SK-N-SH (cell line): ENCODE data around the gene STARD13. TPM values are rescaled to one million over a fixed set of nuclear protein-coding genes. Genes with fewer than 3 reads are reported as not detected.

Experiments
- CTCF ChIA-PET: fragments of 300-600, 350-600 bp; formaldehyde crosslinking; extraction: SDS; loops from one replicate; lab custom pipeline; 2021; lab: Yijun Ruan, JAX
- POLR2A ChIA-PET: fragments of 350-600 bp; sonication (Branson Sonifier 250); formaldehyde crosslinking; extraction: SDS; loops from one replicate; lab custom pipeline; 2020; ENCODE audit warnings: antibody characterized with exemption, inconsistent platforms; lab: Yijun Ruan, JAX
- DNase-seq: peaks from one replicate; pipeline ENCODE4 v3.0.0; 2012
- H2AFZ ChIP-seq: fragments of 200-600 bp; sonication (generic); 2 replicates; pipeline ENCODE4 v1.8.1; 2016; ENCODE audit warnings: antibody characterized with exemption, mild to moderate bottlenecking, low read depth
- H3F3A ChIP-seq: fragments of 200-600 bp; sonication (generic); replicated peaks from 2 replicates; pipeline ENCODE3; 2016; ENCODE audit warnings: antibody characterized with exemption, mild to moderate bottlenecking; ENCODE audit not compliant: insufficient read depth
- H3K27ac ChIP-seq, 2 experiments: fragments of 200-500 bp in 1 of 2; fragments of 200-600 bp in 1 of 2; sonication (Bioruptor generic) in 1 of 2; sonication (generic), shearing (Covaris generic) in 1 of 2; 2 replicates each; pipeline versions ENCODE4 v1.5.1 to v1.6.1; 2014 to 2016; ENCODE audit warnings: low read depth in 2 of 2, inconsistent platforms in 1 of 2, low read length in 1 of 2, mild to moderate bottlenecking in 1 of 2, mixed read lengths in 1 of 2
- H3K27me3 ChIP-seq: fragments of 200-600 bp; sonication (generic), shearing (Covaris generic); 2 replicates; pipeline ENCODE4 v1.6.1; 2016; ENCODE audit warnings: mixed run types; ENCODE audit not compliant: insufficient read depth
- H3K36me3 ChIP-seq, 2 experiments: fragments of 200-500 bp in 1 of 2; fragments of 200-600 bp in 1 of 2; sonication (Bioruptor generic) in 1 of 2; sonication (generic) in 1 of 2; replicated peaks in 1 of 2; 2 replicates each; pipeline versions ENCODE3 to v1.5.1; 2014 to 2016; ENCODE audit warnings: low read length in 1 of 2, mild to moderate bottlenecking in 1 of 2; ENCODE audit not compliant: insufficient read depth in 2 of 2, control insufficient read depth in 1 of 2
- H3K4me1 ChIP-seq, 2 experiments: fragments of 200-500 bp in 1 of 2; fragments of 200-600 bp in 1 of 2; sonication (Bioruptor generic) in 1 of 2; sonication (generic), shearing (Covaris generic) in 1 of 2; 2 replicates each; pipeline versions ENCODE4 v1.5.1 to v1.6.1; 2014 to 2016; ENCODE audit warnings: low read depth in 1 of 2, low read length in 1 of 2, mixed run types in 1 of 2; ENCODE audit not compliant: insufficient read depth in 2 of 2, control insufficient read depth in 1 of 2
- H3K4me2 ChIP-seq: fragments of 200-600 bp; sonication (generic), shearing (Covaris generic); 2 replicates; pipeline ENCODE4 v1.6.1; 2017; ENCODE audit warnings: mixed run types
- H3K4me3 ChIP-seq, 2 experiments: fragments of 200-500 bp in 1 of 2; fragments of 200-600 bp in 1 of 2; sonication (Bioruptor generic) in 1 of 2; sonication (generic), shearing (Covaris generic) in 1 of 2; 2 replicates each; pipeline versions ENCODE4 v1.5.1 to v1.8.1; 2014 to 2016; ENCODE audit warnings: low read depth in 2 of 2, inconsistent platforms in 1 of 2, low read length in 1 of 2, mild to moderate bottlenecking in 1 of 2, mixed read lengths in 1 of 2, moderate library complexity in 1 of 2
- H3K79me2 ChIP-seq: fragments of 200-600 bp; sonication (generic); 2 replicates; pipeline ENCODE4 v1.8.1; 2017; ENCODE audit warnings: mild to moderate bottlenecking; ENCODE audit not compliant: insufficient read depth
- H3K9ac ChIP-seq: fragments of 200-600 bp; sonication (generic); 2 replicates; pipeline ENCODE4 v1.6.1; 2017; ENCODE audit warnings: mixed run types
- H3K9me2 ChIP-seq: fragments of 200-600 bp; sonication (generic); 2 replicates; pipeline ENCODE4 v1.6.1; 2017; ENCODE audit warnings: mixed run types
- H3K9me3 ChIP-seq: fragments of 200-600 bp; sonication (generic); 2 replicates; pipeline ENCODE4 v1.6.1; 2017; ENCODE audit warnings: mixed run types, mild to moderate bottlenecking, moderate library complexity
- H4K20me1 ChIP-seq: fragments of 200-600 bp; sonication (generic); 2 replicates; pipeline ENCODE4 v1.6.1; 2017; ENCODE audit warnings: mild to moderate bottlenecking, mixed run types; ENCODE audit not compliant: insufficient read depth
- CHD2 ChIP-seq: fragments of 150-350 bp; IDR thresholded peaks from 2 replicates; pipeline ENCODE4 v1.6.1; 2018; ENCODE audit warnings: low read length; ENCODE audit not compliant: partially characterized antibody
- EP300 ChIP-seq, 2 experiments: IDR thresholded peaks; 2 replicates each; pipeline versions ENCODE4 v1.4.0 to v1.6.1; 2012; ENCODE audit warnings: borderline replicate concordance in 1 of 2, low read depth in 1 of 2, low read length in 1 of 2
- EZH2phosphoT487 ChIP-seq: fragments of 200-600 bp; sonication (generic); IDR thresholded peaks from 2 replicates; pipeline ENCODE4 v1.6.1; 2017; ENCODE audit warnings: low read depth, mixed run types, mild to moderate bottlenecking, antibody characterized with exemption, moderate library complexity, borderline replicate concordance
- FOXJ3 ChIP-seq: sonication (generic); formaldehyde crosslinking; IDR thresholded peaks from 2 replicates; pipeline ENCODE4 v1.5.1; 2020; ENCODE audit warnings: mild to moderate bottlenecking, missing genetic modification reagents
- FOXM1 ChIP-seq: IDR thresholded peaks from 2 replicates; pipeline ENCODE4 v1.4.0; 2012; ENCODE audit warnings: low read depth, mild to moderate bottlenecking
- GABPA ChIP-seq: IDR thresholded peaks from 2 replicates; pipeline ENCODE4 v1.4.0; 2012; ENCODE audit warnings: low read depth, mild to moderate bottlenecking
- MXI1 ChIP-seq: IDR thresholded peaks from 2 replicates; pipeline ENCODE4 v1.6.1; 2012; ENCODE audit warnings: mild to moderate bottlenecking, low read depth, low read length, improper control_type of control experiment
- NRF1 ChIP-seq: IDR thresholded peaks from 2 replicates; pipeline ENCODE4 v1.6.1; 2012; ENCODE audit warnings: low read depth, mild to moderate bottlenecking, low read length
- RCOR1 ChIP-seq: fragments of 150-350 bp; IDR thresholded peaks from 2 replicates; pipeline ENCODE4 v1.6.1; 2017; ENCODE audit warnings: antibody characterized with exemption, low read length
- RFX5 ChIP-seq: IDR thresholded peaks from 2 replicates; pipeline ENCODE4 v1.6.1; 2012; ENCODE audit warnings: mild to moderate bottlenecking, improper control_type of control experiment, low read length
- SMC3 ChIP-seq: IDR thresholded peaks from 2 replicates; pipeline ENCODE4 v1.6.1; 2012; ENCODE audit warnings: low read depth, low read length, improper control_type of control experiment
- TAF1 ChIP-seq: IDR thresholded peaks from 2 replicates; pipeline ENCODE4 v1.6.1; 2012; ENCODE audit warnings: low read depth, mild to moderate bottlenecking, low read length, moderate library complexity, borderline replicate concordance
- TCF12 ChIP-seq: IDR thresholded peaks from 2 replicates; pipeline ENCODE4 v1.4.0; 2012
- WGBS: methylation state at CpG from one replicate; pipeline ENCODE4 v1.1.6; 2017; ENCODE audit warnings: low lambda C conversion rate; 5-methylcytosine and 5-hydroxymethylcytosine counted together
- polyA plus RNA-seq, 3 experiments: library from polyadenylated mRNA; depleted of rRNA; stranded (reverse); fragments of >200 nt; gene quantifications; 2 replicates each; pipeline ENCODE4 v1.2.3, GENCODE V29; 2012
- TF ChIP-seq, protein P1 (sequence below): IDR thresholded peaks from 2 replicates; pipeline ENCODE4; 2012
- TF ChIP-seq, protein P2 (sequence below): fragments of 200-600 bp; sonication (generic); IDR thresholded peaks from 2 replicates; pipeline ENCODE4 v1.6.1; 2017; ENCODE audit warnings: antibody characterized with exemption, mild to moderate bottlenecking, moderate library complexity
- TF ChIP-seq, protein P3 (sequence below): IDR thresholded peaks from 2 replicates; pipeline ENCODE4 v1.6.1; 2012; ENCODE audit warnings: mild to moderate bottlenecking, low read depth, low read length, moderate library complexity
- TF ChIP-seq, protein P4 (sequence below): IDR thresholded peaks from 2 replicates; pipeline ENCODE4 v1.4.0; 2012; ENCODE audit warnings: low read depth

STARD13 gene
- polyA plus RNA-seq, 1 of the 3 experiments (the other 2 are of a cell fraction) = 5.7 TPM

DNA sequence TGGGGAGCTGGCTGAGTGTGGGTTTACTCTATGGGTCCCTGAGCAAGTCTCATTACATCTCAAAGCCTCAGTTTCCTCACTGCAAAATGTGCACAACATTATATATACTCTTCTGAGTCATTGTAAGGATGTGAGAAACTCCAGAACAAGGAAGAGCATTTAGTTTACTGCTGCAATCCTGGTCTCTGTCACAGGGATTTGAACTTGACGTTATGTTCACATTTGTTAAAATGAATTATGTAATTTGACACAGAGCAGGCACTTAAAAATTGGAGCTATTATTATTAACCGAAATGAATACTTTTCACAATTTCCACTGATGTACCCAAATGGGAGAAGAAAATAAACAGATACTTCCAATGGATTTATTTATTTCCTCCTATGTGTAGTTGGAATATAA lies 101.0 kb downstream of the STARD13 start:
- ChIA-PET POLR2A (no interaction called here), CTCF (interaction anchor here (2.1 kb wide), 1 partner anchor 43 kb away, joined by 5 read pairs; no protein-coding TSS in a partner anchor)
- TF ChIP-seq EP300 (IDR thresholded peaks at IDR 0.05; ENCODE audit: borderline replicate concordance in 1 of 2, low read depth in 1 of 2, low read length in 1 of 2) (peak in 1 of 2 experiments; percentile 36; a peak in 1 of 4 replicates), TCF12 (peak; percentile 56), EZH2phosphoT487 (no peak)
- TF ChIP-seq, protein P1, sequence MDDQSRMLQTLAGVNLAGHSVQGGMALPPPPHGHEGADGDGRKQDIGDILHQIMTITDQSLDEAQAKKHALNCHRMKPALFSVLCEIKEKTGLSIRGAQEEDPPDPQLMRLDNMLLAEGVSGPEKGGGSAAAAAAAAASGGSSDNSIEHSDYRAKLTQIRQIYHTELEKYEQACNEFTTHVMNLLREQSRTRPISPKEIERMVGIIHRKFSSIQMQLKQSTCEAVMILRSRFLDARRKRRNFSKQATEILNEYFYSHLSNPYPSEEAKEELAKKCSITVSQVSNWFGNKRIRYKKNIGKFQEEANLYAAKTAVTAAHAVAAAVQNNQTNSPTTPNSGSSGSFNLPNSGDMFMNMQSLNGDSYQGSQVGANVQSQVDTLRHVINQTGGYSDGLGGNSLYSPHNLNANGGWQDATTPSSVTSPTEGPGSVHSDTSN = peak; percentile 27; the same call in 1 of the 2 replicates
- Histone ChIP-seq H3K27ac (peak overlapping the region; percentile 57 to 63), H3K9me2 (no peaks in the 10 kb centered on the region), H4K20me1 (no peaks in the 10 kb centered on the region), H2AFZ (no peak overlapping the region), H3K36me3 (no peaks in the 10 kb centered on the region), H3K4me1 (peaks cover 44 to 51% of the 10 kb centered on the region in 2 experiments; a peak in 3 of 4 replicates), H3K9me3 (no peaks in the 10 kb centered on the region), H3K79me2 (peaks cover 38% of the 10 kb centered on the region; the same call in 1 of the 2 replicates), H3K9ac (no peak overlapping the region), H3K4me2 (peak overlapping the region; percentile 9; the same call in 1 of the 2 replicates), H3K27me3 (no peaks in the 10 kb centered on the region), H3F3A (peaks cover 13% of the 10 kb centered on the region), H3K4me3 (no peak overlapping the region)
- 60% methylated on average over 2 of the region's 2 CpGs for WGBS
- no peak for DNase-seq

DNA sequence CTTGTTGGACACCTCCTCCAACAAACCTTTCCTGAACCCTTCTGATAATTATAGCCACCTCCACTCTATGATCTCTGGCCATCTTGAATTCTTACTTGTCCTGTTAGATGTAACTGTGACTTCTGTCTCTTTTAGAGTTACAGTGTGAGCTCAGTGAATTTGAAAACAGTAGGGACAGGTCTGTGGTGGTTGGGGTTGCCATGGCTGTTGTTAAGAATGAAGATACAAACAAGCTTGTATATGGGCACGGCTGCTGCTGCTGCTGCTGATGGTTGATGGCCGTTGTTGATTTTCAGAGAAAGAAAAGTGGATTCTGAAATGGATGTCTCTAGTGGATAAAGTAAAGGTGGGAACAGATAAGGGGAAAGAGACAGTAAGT lies 101.5 kb downstream of the STARD13 start:
- ChIA-PET POLR2A (no interaction called here), CTCF (interaction anchor here (2.1 kb wide), 1 partner anchor 43 kb away, joined by 5 read pairs; no protein-coding TSS in a partner anchor)
- Histone ChIP-seq H3K79me2 (peaks cover 38% of the 10 kb centered on the region; the same call in 1 of the 2 replicates), H4K20me1 (no peaks in the 10 kb centered on the region), H3K27ac (peak overlapping the region; percentile 57 to 63), H3K9me2 (no peaks in the 10 kb centered on the region), H2AFZ (no peak overlapping the region), H3F3A (peaks cover 13% of the 10 kb centered on the region), H3K9ac (no peak overlapping the region), H3K27me3 (no peaks in the 10 kb centered on the region), H3K4me1 (peaks cover 43 to 48% of the 10 kb centered on the region in 2 experiments; a peak in 3 of 4 replicates), H3K4me2 (peak overlapping the region; percentile 9; the same call in 1 of the 2 replicates), H3K36me3 (no peaks in the 10 kb centered on the region), H3K4me3 (no peak overlapping the region), H3K9me3 (no peaks in the 10 kb centered on the region)
- WGBS = 97% methylated on average over 2 of the region's 2 CpGs
- no peak for DNase-seq
- TF ChIP-seq FOXM1 = no peak
- TF ChIP-seq NRF1 = no peak
- no peak for TF ChIP-seq MXI1
- TF ChIP-seq FOXJ3 (CRISPR knock-in tag) = no peak
- TF ChIP-seq EP300 (IDR thresholded peaks at IDR 0.05; ENCODE audit: borderline replicate concordance in 1 of 2, low read depth in 1 of 2, low read length in 1 of 2) = no peak
- TF ChIP-seq CHD2 = no peak
- TF ChIP-seq TAF1 = no peak
- TF ChIP-seq RCOR1 = no peak
- TF ChIP-seq RFX5 = no peak
- no peak for TF ChIP-seq SMC3
- TF ChIP-seq GABPA = no peak
- TF ChIP-seq, protein P2, sequence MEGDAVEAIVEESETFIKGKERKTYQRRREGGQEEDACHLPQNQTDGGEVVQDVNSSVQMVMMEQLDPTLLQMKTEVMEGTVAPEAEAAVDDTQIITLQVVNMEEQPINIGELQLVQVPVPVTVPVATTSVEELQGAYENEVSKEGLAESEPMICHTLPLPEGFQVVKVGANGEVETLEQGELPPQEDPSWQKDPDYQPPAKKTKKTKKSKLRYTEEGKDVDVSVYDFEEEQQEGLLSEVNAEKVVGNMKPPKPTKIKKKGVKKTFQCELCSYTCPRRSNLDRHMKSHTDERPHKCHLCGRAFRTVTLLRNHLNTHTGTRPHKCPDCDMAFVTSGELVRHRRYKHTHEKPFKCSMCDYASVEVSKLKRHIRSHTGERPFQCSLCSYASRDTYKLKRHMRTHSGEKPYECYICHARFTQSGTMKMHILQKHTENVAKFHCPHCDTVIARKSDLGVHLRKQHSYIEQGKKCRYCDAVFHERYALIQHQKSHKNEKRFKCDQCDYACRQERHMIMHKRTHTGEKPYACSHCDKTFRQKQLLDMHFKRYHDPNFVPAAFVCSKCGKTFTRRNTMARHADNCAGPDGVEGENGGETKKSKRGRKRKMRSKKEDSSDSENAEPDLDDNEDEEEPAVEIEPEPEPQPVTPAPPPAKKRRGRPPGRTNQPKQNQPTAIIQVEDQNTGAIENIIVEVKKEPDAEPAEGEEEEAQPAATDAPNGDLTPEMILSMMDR = no peak
- TF ChIP-seq, protein P3, sequence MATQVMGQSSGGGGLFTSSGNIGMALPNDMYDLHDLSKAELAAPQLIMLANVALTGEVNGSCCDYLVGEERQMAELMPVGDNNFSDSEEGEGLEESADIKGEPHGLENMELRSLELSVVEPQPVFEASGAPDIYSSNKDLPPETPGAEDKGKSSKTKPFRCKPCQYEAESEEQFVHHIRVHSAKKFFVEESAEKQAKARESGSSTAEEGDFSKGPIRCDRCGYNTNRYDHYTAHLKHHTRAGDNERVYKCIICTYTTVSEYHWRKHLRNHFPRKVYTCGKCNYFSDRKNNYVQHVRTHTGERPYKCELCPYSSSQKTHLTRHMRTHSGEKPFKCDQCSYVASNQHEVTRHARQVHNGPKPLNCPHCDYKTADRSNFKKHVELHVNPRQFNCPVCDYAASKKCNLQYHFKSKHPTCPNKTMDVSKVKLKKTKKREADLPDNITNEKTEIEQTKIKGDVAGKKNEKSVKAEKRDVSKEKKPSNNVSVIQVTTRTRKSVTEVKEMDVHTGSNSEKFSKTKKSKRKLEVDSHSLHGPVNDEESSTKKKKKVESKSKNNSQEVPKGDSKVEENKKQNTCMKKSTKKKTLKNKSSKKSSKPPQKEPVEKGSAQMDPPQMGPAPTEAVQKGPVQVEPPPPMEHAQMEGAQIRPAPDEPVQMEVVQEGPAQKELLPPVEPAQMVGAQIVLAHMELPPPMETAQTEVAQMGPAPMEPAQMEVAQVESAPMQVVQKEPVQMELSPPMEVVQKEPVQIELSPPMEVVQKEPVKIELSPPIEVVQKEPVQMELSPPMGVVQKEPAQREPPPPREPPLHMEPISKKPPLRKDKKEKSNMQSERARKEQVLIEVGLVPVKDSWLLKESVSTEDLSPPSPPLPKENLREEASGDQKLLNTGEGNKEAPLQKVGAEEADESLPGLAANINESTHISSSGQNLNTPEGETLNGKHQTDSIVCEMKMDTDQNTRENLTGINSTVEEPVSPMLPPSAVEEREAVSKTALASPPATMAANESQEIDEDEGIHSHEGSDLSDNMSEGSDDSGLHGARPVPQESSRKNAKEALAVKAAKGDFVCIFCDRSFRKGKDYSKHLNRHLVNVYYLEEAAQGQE = no peak
- TF ChIP-seq, protein P4, sequence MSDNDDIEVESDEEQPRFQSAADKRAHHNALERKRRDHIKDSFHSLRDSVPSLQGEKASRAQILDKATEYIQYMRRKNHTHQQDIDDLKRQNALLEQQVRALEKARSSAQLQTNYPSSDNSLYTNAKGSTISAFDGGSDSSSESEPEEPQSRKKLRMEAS = no peak
- TF ChIP-seq EZH2phosphoT487 = no peak
- TF ChIP-seq, protein P1 = no peak
- no peak for TF ChIP-seq TCF12
